GM21529 (cell line): ENCODE measurements around the gene ITPRID2.
"Not testable (repeated sequence)": the region's sequence is repeated elsewhere in the genome, so short reads cannot be mapped to it uniquely, and the experiment has no call there.

Experiments used
- ATAC-seq: cut with Tn5 transposase; IDR thresholded peaks from one replicate; pipeline ENCODE4 v1.9.1; 2021; ENCODE audit not compliant: unreplicated experiment

The ITPRID2 gene

DNA sequence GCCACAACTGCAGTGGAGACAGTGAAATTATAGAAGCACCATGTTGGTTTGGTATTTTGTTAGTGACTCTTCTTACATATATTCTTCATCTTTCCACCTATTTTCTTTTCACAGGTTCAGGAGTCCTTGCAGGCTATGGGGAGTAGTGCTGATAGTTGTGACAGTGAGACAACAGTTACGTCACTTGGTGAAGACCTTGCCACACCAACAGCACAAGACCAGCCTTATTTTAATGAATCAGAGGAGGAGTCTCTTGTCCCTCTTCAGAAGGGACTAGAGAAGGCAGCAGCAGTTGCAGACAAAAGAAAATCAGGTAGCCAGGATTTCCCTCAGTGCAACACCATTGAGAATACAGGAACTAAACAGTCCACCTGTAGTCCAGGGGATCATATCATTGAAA lies 23.6 kb downstream of the ITPRID2 start:
- no peak for ATAC-seq

DNA sequence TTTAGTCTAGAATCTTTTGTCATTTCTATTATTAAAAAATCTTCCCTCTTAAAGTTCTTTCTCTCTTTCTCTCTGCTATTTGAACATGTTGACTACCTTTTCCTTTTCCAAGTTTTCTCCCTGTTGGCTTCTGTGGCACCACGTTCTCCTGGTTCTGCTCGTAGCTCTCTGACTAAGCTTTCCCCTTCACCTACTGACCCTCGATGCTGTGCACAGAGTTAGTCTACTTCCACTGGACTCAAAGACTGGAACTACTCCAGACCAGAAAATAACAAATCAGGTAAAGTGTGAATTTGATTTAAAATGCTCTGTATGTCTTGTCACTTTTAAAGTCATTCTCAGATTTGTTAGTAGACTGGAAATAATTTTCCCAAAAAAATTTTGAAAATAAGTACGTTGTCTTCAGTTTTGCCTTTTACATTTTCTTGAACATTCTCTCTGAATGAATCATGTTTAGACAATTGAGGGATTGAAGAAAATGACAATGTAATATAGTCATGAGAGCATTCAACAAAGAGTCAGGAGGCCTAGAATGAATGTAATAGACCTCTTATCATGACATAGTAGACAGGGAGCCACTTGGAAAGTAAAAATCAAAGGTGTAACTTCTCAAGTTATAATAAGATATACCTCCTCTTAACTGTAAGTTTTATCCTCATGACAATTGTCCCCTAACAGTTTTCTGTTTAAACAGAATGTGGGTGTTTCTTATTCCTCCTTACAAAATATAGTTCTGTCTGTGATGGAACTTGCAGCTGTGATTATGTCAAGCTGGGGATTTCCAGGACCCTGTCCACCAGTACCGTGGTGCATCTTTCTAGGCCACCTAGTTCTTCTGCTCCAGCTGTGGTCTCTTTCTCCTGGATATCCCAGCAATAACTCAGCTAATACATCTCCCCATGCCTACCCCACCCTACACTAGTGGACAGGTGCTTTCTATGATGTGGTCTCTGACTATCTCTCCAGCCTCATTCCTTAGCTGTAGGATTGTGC lies 25.5 kb downstream of the ITPRID2 start:
- no peak for ATAC-seq

DNA sequence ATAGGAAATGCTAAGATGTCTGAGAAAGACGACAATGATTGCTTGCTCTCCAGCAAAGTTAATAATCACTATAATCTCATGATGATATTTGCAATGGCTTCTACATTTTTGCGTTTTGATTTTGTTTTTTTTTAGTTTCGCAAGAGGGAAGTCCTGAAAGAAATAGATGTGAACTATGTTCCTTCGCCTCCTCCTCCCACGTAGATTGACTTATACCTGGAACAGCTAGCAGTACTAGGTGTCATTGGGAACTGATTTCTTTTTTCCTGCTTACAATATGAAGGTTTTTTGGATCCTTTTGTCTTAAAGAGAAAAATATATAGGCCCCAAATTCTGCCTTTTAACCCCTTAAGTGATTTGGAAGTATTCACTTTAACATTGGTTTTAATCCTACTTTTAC lies 26.7 kb downstream of the ITPRID2 start:
- ATAC-seq, result no peak

DNA sequence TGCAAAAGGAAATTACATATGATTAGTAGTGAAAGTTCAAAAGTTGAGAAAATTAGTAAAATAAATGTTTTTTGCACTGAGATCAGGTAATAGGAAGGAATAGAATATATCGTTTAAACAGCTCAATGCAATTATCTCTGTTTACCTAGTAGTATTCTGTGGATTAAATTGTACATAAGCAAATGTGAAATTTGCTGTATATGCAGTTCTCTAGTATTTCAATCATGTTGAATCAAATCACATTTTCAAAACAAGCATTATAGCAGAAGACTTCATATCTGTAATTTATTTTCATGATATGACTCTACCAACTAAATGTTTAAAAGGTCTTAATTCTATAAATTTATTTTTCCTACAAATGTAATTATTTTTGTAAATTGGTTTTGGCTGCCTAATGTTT lies 31.6 kb downstream of the ITPRID2 start:
- ATAC-seq, result no peak

DNA sequence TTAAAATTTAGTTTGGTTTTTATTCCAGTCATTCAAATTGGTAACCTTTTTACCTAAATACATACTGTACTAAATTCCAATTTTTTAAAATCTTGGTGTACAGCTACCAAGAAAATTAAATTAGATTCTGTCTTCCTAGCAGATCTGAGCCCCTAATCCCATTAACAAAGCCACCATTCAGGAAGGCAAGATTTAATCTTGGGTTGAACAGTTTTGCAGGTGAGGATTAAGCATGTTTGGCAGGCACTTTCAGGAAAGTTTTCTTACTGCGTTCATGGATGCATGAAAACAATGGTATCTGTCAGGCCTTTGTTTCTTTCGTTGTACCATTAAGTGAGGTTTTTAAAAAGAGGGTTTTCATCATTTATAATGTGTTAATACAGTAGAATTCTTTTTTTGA lies 32.8 kb downstream of the ITPRID2 start:
- ATAC-seq, result no peak

DNA sequence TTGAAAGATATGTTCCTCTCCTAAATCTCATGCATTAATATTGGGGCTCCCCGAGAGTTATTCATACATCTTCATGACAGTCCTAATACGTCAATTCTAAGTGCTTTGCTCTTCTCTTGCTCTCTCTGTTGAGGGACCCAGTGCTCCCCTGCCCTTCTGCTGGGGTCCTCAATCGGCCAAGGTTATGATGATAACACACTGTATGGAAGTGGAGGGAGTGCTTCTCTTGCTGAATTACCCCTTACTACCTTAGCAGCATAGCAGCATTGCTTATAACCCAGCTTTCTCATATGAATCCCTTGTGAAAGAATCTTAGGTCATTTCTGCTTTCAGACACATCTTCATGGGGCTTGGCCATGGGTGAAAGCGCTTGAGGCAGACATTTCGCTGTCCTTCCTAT lies 43.2 kb downstream of the ITPRID2 start:
- no peak for ATAC-seq

DNA sequence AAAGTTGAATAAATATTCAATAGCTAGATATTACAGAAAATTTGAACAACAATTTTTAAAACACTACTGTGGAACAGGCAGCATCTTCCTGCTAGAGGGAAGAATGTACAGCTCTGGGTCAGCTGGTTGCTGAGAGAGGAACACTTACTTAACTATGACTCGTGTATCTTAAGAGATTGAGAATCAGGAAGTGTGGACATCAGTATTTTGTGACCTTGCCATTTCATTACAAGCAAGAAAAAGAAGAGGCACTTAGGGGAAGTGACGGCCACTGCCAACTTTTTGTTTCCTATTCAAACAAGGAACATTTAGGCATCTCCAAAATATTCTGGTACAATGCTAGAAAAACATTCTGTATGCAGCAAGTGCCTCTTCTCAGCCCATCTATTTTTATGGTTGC lies 45.9 kb downstream of the ITPRID2 start:
- ATAC-seq, result no peak

DNA sequence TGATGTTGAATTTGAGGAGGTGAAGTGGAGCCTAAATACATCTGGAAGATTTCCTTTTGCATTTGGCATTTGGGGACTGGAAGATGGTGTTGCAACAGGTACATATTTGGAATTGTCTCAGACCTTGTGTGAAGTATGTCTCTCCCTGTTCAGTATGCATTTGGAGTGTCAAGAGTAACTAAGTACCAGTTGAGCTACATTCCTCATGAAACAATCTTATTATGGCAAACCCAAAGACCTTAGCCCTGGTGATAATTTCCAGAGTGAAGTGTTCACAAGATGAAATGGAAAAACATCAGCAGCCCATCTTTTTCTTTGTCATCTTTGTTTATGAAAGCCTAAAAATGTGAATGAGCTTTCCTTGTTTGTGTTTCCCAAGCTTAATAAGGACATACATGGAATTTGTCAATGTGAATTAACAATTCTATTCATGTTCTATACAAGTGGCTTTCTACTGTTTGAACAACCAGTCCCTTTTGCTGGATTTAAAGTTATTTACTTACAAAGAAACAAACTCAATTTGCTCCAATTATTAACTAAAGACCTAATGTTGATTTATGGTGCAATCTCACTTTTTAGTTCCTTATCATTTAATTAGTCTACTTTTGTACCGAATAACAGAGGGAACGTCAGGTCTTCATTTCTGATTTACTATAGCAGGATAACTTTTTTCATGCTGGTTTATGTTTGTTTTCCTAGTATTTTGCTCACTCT lies 52.0 kb downstream of the ITPRID2 start:
- no peak for ATAC-seq

DNA sequence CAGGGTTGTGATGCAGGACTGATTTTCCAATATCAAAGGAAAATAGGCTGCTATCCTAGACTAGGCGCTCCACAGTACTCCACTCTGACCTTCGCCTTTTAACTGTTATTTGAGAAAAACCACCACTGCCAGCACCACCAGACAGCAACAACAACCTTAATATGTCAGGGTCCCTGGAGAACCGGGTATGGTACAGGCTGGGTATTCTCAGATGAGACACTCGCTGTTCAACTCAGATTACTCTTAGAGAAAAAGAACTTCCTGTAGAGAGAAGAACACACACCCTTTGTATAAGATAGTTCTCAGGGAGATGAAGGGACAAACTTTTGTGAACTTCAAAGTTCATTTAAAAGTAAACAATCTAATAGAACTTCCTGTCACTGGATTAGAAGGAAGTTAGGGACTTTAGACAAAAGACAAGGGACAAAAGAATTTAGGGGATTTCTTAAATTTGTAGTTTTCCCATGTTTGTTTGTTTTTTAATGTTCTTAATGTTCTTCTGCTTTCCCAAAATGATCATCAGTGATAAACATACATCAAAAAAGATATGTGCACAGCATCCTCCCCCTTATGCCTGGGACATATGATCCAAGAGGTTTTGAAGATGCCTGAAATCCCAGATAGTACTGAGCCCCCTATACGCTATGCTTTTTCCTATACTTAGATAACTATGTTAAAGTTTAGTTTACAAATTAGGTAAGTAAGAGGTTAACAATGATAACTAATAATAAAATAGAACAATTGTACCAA lies 52.8 kb downstream of the ITPRID2 start:
- ATAC-seq, result no peak

DNA sequence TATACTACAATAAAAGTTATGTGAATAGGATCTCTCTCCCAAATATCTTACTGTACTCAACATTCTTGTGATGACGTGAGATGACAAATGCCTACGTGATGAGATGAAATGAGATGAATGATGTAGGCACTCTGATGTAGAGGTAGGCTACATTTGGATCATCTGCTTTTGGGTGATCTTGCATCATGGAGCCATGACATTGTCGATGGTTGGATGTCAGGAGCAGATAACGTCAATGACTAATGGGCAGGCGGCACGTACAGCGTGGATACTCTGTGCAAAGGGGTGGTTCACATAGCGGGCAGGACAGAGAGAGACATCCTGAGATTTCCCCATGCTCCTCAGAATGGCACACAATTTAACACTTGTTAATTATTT lies 53.4 kb downstream of the ITPRID2 start:
- no peak for ATAC-seq

DNA sequence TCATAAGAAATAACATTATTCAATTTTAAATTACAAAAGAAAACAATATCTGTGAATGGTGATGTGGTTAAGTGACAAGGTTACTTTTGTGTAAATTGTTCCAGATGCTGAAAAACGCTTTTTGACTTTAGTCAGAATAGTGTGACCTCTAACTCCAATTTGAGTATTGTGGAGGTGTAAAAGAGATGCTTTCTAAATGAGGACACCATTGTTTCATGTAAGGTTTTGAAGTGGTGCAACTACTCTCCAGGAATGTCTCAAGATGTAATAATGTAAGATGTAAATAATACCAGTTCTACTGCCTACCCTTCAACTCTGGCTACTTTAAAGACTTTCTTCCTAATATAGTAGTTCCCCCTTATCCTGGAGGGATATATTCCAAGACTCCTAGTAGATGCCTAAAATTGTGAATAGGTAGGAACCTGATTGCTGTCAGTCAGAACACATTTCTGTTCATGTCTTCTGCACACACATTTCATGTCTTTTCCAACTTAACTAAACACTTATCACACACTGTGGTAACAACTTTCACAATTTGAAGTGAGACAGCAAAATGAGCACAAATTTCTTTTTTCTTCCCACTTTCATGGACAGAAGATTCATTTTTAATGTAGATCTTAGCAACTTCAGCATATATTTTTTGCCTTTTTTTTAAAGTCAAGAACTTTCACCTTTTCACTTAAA lies 55.1 kb downstream of the ITPRID2 start:
- ATAC-seq, result no peak

DNA sequence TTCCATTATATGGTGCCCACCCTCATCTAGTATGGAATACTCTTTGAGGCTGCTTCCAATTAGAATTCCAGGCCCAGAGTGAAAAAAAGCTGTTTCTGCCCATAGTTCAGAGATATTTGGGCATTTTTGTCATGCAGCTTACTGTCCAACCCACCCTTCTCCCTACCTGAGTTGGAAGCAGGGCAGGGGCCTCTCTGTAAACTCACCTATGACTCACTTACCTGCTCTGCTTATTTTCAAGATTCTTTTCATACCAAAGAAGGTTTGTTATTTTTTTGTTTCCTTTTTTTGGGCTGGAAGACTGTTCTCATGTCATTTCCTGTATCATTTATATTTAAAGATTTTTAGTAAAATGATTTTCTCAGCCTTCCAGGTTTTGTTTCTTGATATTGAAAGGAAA lies 55.7 kb downstream of the ITPRID2 start:
- no peak for ATAC-seq

DNA sequence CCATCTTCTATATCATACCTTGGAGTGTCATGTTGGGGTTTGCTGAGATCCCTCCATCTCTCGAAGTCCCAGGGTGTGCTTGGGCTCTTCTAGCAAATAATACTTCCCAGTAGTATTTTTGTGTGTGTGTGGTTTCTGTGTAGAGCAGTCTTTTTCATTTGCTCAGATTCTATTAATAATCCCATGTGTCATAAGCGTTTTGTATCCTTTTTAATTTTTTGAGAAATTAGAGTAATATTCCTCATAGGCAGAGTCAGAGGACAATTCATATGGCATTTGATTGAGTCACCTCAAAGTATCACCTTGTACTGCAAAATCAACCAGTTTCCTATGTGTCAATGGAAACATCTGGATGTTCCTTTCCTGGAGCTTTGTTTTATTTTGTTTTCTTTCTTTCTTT lies 56.7 kb downstream of the ITPRID2 start:
- no peak for ATAC-seq

DNA sequence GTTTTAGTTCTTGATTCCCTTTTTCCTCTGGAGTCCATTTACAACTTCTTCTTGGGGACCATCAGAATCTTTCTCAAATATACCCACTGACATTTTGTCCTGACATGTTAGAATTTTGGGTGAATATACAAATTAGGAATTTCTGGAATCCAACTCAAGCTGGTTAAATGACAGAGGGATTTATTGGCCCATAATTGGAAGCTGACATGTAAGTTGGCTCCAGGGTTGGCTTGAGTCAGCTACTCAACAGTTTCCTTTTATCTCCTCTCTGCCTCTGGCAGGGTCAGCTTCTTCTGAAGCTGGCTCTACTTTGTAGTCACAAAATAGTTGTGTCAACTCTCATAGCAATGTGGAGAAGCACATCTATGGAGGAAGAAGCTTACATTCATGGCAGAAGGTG lies 57.5 kb downstream of the ITPRID2 start:
- no peak for ATAC-seq

DNA sequence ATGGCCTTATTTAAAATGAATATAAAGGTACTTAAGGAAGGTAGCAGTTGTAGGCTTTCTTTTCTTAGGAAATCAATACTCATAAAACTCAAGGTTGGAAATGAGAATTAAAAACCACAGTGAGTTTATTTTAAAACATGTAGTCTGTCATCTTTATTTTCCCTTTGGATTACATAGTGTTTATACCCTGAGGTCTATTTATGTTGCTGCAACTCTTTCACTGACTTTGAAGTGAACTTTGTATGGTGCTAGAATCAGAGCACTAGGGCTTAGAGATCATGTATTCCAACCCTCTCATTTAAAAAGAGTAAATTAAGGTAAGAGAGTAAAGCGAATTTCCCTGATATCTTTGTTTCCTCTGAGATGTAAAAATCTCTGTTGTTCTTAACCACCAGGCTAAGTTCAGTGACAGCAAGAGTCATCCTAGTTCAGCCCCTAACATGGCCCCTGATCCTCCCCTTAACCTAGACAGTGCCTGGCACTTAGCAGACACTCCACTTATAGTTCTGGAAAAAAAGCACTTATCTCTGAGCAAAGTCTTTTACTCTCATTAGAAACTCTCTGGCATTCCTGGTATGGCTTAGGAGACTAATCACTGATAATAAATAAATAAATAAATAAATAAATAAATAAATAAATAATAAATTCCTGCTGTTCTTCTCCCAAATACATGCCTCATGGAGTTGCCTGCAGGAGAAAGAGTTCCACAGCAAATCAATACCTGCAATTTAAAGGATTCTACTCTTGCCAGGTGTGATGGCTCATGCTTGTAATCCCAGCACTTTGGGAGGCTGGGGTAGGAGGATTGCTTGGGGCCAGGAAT lies 61.1 kb downstream of the ITPRID2 start:
- no peak for ATAC-seq

DNA sequence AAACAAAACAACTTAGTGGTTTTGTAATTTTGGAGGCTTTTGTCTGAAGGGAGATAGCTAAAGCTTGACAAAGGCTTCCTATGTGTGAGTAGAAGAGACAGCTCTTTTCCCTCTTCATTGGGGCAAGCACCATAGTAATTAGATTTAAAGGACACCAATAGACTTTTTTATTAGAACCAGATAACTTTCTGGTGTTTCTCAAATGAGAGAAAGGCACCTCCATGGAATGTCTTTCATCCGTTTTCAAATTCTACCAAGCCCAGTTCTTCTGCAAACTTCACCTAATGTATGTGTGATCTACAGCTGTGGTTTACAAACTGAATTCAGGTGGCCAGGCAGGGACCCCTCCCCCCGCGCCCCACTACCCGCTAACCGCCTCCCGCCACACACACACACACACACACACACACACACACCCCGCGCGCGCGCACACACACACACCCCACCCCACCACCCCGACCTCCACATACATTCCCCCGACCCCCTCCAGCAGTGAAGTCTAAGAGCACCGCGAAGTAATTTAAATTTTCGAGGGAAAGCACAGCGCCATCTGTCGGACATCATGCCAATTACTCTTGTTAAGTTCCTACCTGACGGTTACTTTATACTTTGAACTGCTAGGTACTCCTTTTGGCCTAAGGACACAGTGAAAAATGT lies 62.5 kb downstream of the ITPRID2 start:
- ATAC-seq, result peak; percentile 85

DNA sequence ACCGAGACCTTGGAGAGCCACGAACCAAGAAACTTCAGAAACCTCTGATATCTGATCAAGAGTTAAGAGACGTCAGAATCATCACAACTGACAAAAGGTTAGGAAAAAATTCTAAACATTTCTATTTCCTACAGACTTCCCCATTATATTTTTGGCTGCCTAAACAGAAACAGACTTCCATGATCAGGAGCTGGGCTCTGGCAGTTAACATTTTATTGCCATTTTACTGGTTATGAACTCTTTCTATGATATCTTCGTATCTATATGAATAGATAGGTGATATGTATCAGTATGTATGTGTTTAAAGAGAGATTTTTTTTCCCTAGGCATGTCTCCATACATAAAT lies 63.0 kb downstream of the ITPRID2 start:
- ATAC-seq, result peak; percentile 11

DNA sequence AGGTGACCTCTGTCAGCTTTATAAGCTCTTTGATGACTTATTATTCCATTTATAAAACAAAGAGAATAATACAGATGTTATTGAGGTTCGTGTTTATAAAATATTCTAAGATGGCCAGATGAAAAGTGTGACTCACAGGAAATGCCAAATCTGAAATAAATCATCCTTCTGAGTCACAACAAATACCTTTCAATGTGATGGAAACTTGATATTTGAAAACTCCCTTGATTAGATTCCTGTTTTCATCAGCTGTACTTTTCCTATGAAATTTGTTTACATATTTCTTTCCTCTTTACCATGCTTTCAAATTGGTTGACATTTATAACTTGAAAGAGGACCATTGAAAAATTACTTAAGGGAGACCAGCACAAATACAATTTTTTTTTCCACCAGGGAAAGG lies 63.5 kb downstream of the ITPRID2 start:
- no peak for ATAC-seq

DNA sequence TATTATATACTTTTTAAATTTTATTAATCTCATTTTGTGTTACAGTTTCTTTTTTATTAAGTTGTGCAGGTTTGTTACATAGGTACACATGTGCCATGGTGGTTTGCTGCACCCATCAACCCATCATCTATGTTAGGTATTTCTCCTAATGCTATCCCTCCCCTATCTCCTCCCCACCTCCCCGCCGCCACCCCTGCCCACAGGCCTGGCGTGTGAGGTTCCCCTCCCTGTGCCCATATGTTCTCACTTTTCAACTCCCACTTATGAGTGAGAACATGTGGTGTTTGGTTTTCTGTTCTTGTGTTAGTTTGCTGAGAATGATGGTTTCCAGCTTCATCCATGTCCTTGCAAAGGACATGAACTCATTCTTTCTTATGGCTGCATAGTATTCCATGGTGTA lies 64.3 kb downstream of the ITPRID2 start:
- ATAC-seq, result not testable (repeated sequence)

DNA sequence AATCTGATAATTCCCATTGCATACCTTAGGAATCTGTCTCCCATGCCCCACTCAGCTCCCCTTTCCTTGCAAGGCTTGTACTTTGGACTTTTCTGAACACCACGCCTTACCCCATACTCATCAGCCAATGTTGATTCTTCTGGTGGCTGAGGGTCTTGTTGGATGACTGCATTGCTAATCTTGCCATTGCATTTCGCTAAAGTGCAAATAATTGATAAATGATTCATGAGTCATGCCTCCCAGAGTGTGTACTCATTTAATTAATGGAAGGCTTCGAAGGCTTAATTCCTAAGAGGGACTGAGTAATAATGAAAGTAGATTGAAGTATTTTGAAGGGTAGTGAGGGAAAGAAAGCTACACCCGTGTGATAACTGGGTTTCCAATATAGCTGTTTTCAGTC lies 66.1 kb downstream of the ITPRID2 start:
- ATAC-seq, result no peak
